ENCODE measurements around the gene VSX1. TPM values are rescaled to one million over a fixed set of nuclear protein-coding genes. Genes with fewer than 3 reads are reported as not detected.
A peak's percentile ranks its signal among the peaks of the same experiment; 100 is the strongest.

VSX1 gene
- total and polyA plus RNA-seq, 4 donors: 0.03 to 0.08 TPM; not detected in 2

- WGBS: 93% methylated on average over 21 of the region's 21 CpGs
- no peak overlapping the region for H3K9ac ChIP-seq (ENCODE audit: low read depth in 1 of 2, low read length in 2 of 2)
- no peaks in the 10 kb centered on the region for H3K27me3 ChIP-seq (ENCODE audit: control insufficient read depth in 4 of 4, insufficient read depth in 4 of 4, low read length in 3 of 4)
- H3K9me3 ChIP-seq (ENCODE audit: control insufficient read depth in 4 of 4, low read length in 3 of 4): no peaks in the 10 kb centered on the region
- DNase-seq (ENCODE audit: low spot score): no peak
- no peaks in the 10 kb centered on the region for H3K36me3 ChIP-seq (ENCODE audit: control insufficient read depth in 4 of 4, insufficient read depth in 3 of 4, low read depth in 1 of 4, low read length in 3 of 4)
- no peak overlapping the region for H3K4me3 ChIP-seq (ENCODE audit: low read depth in 1 of 3, low read length in 3 of 3)
- H3K27ac ChIP-seq (ENCODE audit: low read depth in 1 of 2, low read length in 2 of 2): no peak overlapping the region
- TF ChIP-seq RXRA (IDR thresholded peaks at IDR 0.05) (no peak), RAD21 (IDR thresholded peaks at IDR 0.05) (no peak), GABPA (IDR thresholded peaks at IDR 0.05 in 1 of 2, conservative IDR thresholded peaks at IDR 0.05 in 1 of 2) (no peak), NR2F2 (IDR thresholded peaks at IDR 0.05) (no peak), YY1 (IDR thresholded peaks at IDR 0.05) (no peak), SP1 (IDR thresholded peaks at IDR 0.05) (no peak), EGR1 (IDR thresholded peaks at IDR 0.05; ENCODE audit: low read depth in 2 of 2) (no peak), HNF4A (conservative IDR thresholded peaks at IDR 0.05) (no peak), JUND (IDR thresholded peaks at IDR 0.05) (no peak), FOXA1 (IDR thresholded peaks at IDR 0.05) (no peak), ZBTB33 (IDR thresholded peaks at IDR 0.05) (no peak), MAX (IDR thresholded peaks at IDR 0.05) (no peak), CTCF (IDR thresholded peaks at IDR 0.05; ENCODE audit: low read depth, low read length, missing input control) (no peak), FOXA2 (IDR thresholded peaks at IDR 0.05) (no peak)
- H3K4me1 ChIP-seq (ENCODE audit: control insufficient read depth in 4 of 4, insufficient read depth in 4 of 4, low read length in 3 of 4): peaks cover 34 to 88% (median 74%) of the 10 kb centered on the region in 4 donors
These were observed 40.0 kb downstream of the VSX1 start for GRCh38 chr20:25041813-25042530.

GRCh38 chr20:25040438-25040831 is 41.5 kb downstream of the VSX1 start:
- Histone ChIP-seq H3K9me3 (ENCODE audit: control insufficient read depth in 4 of 4, low read length in 3 of 4) (no peaks in the 10 kb centered on the region), H3K4me3 (ENCODE audit: low read depth in 1 of 3, low read length in 3 of 3) (no peak overlapping the region), H3K27ac (ENCODE audit: low read depth in 1 of 2, low read length in 2 of 2) (peak overlapping the region; percentile 44 to 52), H3K4me1 (ENCODE audit: control insufficient read depth in 4 of 4, insufficient read depth in 4 of 4, low read length in 3 of 4) (peaks cover 25 to 80% (median 64%) of the 10 kb centered on the region in 4 donors), H3K36me3 (ENCODE audit: control insufficient read depth in 4 of 4, insufficient read depth in 3 of 4, low read depth in 1 of 4, low read length in 3 of 4) (no peaks in the 10 kb centered on the region), H3K9ac (ENCODE audit: low read depth in 1 of 2, low read length in 2 of 2) (no peak overlapping the region), H3K27me3 (ENCODE audit: control insufficient read depth in 4 of 4, insufficient read depth in 4 of 4, low read length in 3 of 4) (no peaks in the 10 kb centered on the region)
- TF ChIP-seq HNF4A (conservative IDR thresholded peaks at IDR 0.05) (no peak), NR2F2 (IDR thresholded peaks at IDR 0.05) (no peak), EGR1 (IDR thresholded peaks at IDR 0.05; ENCODE audit: low read depth in 2 of 2) (no peak), GABPA (IDR thresholded peaks at IDR 0.05 in 1 of 2, conservative IDR thresholded peaks at IDR 0.05 in 1 of 2) (no peak), HNF4G (IDR thresholded peaks at IDR 0.05) (no peak), RXRA (IDR thresholded peaks at IDR 0.05) (no peak), SP1 (IDR thresholded peaks at IDR 0.05) (no peak), CTCF (IDR thresholded peaks at IDR 0.05; ENCODE audit: low read depth, low read length, missing input control) (no peak), ATF3 (IDR thresholded peaks at IDR 0.05) (no peak), REST (IDR thresholded peaks at IDR 0.05) (no peak), ZBTB33 (IDR thresholded peaks at IDR 0.05) (no peak), MAX (IDR thresholded peaks at IDR 0.05) (no peak)
- peak; percentile 75 for DNase-seq (ENCODE audit: low spot score)
- 31% methylated on average over 6 of the region's 6 CpGs for WGBS
